Fibroblast of lung (primary cell): Measurements from ENCODE around the gene PABPN1. TPM values are rescaled to one million over a fixed set of nuclear protein-coding genes. Genes with fewer than 3 reads are reported as not detected.

Experiments
- DNase-seq, 2 donors: peaks; one replicate each; pipeline versions ENCODE4 v3.0.0 to v3.0.0-alpha.2; 2010; ENCODE audit warnings: low read depth in 2 of 2
- H2AFZ ChIP-seq: 2 replicates; pipeline ENCODE4 v1.5.1; 2012; ENCODE audit warnings: low read length, control low read depth, inconsistent platforms
- H3K27ac ChIP-seq: 2 replicates; pipeline ENCODE4 v1.5.1; 2011; ENCODE audit warnings: low read length, control low read depth; ENCODE audit not compliant: insufficient read depth
- H3K27me3 ChIP-seq: 2 replicates; pipeline ENCODE4 v1.5.1; 2011; ENCODE audit warnings: mild to moderate bottlenecking, low read length; ENCODE audit not compliant: control insufficient read depth, insufficient read depth
- H3K36me3 ChIP-seq: 2 replicates; pipeline ENCODE4 v1.5.1; 2011; ENCODE audit warnings: low read length; ENCODE audit not compliant: control insufficient read depth, insufficient read depth
- H3K4me1 ChIP-seq: 2 replicates; pipeline ENCODE4 v1.5.1; 2011; ENCODE audit warnings: low read length; ENCODE audit not compliant: control insufficient read depth, insufficient read depth; ENCODE audit errors: extremely low read depth
- H3K4me2 ChIP-seq: 2 replicates; pipeline ENCODE4 v1.5.1; 2011; ENCODE audit warnings: low read length, control low read depth; ENCODE audit not compliant: insufficient read depth; ENCODE audit errors: extremely low read depth
- H3K4me3 ChIP-seq, 4 experiments: fragments of 200-600 bp in 1 of 4; sonication (generic) in 1 of 4; replicated peaks in 1 of 4; 2 replicates each; pipeline ENCODE4 v1.5.1; 2011 to 2016; ENCODE audit warnings: low read length in 4 of 4, low read depth in 3 of 4, mild to moderate bottlenecking in 3 of 4, control low read depth in 2 of 4, inconsistent platforms in 1 of 4, mixed read lengths in 1 of 4; ENCODE audit not compliant: insufficient read depth in 1 of 4; ENCODE audit errors: control extremely low read depth in 1 of 4
- H3K79me2 ChIP-seq: 2 replicates; pipeline ENCODE4 v1.5.1; 2012; ENCODE audit warnings: mild to moderate bottlenecking, low read length, inconsistent platforms; ENCODE audit not compliant: control insufficient read depth, insufficient read depth
- H3K9ac ChIP-seq: 2 replicates; pipeline ENCODE4 v1.5.1; 2011; ENCODE audit warnings: mild to moderate bottlenecking, low read length, control low read depth; ENCODE audit not compliant: insufficient read depth
- H3K9me3 ChIP-seq: 2 replicates; pipeline ENCODE4 v1.5.1; 2012; ENCODE audit warnings: low read depth, low read length; ENCODE audit not compliant: control insufficient read depth, insufficient read depth
- H4K20me1 ChIP-seq: 2 replicates; pipeline ENCODE4 v1.5.1; 2011; ENCODE audit warnings: low read length; ENCODE audit not compliant: control insufficient read depth, insufficient read depth; ENCODE audit errors: extremely low read depth
- CTCF ChIP-seq, 2 donors: IDR thresholded peaks in 1 of 2; conservative IDR thresholded peaks in 1 of 2; 1 replicate in 1 of 2; 2 replicates in 1 of 2; pipeline ENCODE4 v1.5.1; 2011 to 2012; ENCODE audit warnings: low read length in 2 of 2, control low read depth in 1 of 2, inconsistent platforms in 1 of 2, low read depth in 1 of 2, mild to moderate bottlenecking in 1 of 2
- EZH2 ChIP-seq: IDR thresholded peaks from 2 replicates; pipeline ENCODE4 v1.5.1; 2012; ENCODE audit warnings: low read length, control low read depth, mild to moderate bottlenecking; ENCODE audit errors: missing control alignments
- polyA plus RNA-seq, 2 donors: library from polyadenylated mRNA; depleted of rRNA in 1 of 2; stranded (reverse) in 1 of 2; unstranded in 1 of 2; fragments of >200 nt; gene quantifications; 2 replicates each; pipeline ENCODE4 v1.2.1, GENCODE V29; 2011 to 2012; ENCODE audit warnings: missing spikeins in 1 of 2
- total RNA-seq: library from RNA; depleted of rRNA; stranded (reverse); fragments of >200 nt; gene quantifications from 2 replicates; pipeline ENCODE4 v1.2.1, GENCODE V29; 2014

PABPN1 gene
- total and polyA plus RNA-seq, 2 donors (not counting 1 experiment from before 2014, with no cell fraction given), result 73.2 to 152 TPM

GRCh38 chr14:23307687-23308644, 13.3 kb upstream of the PABPN1 start:
- no peaks in the 10 kb centered on the region for H3K27me3 ChIP-seq
- no peak overlapping the region for H2AFZ ChIP-seq
- peak in 1 of 2 donors; percentile 64 for DNase-seq
- H3K4me3 ChIP-seq, result peak overlapping the region; percentile 60 to 94 (median 76)
- peaks cover 42% of the 10 kb centered on the region for H3K79me2 ChIP-seq
- H3K9ac ChIP-seq, result no peak overlapping the region
- H3K4me2 ChIP-seq, result peak overlapping the region; percentile 89
- peaks cover 13% of the 10 kb centered on the region for H3K36me3 ChIP-seq
- H3K27ac ChIP-seq, result peak overlapping the region; percentile 74
- H3K9me3 ChIP-seq, result no peaks in the 10 kb centered on the region
- H3K4me1 ChIP-seq, result peaks cover 9% of the 10 kb centered on the region
- no peaks in the 10 kb centered on the region for H4K20me1 ChIP-seq
- no peak for TF ChIP-seq EZH2

- Histone ChIP-seq H3K4me1 (peaks cover 9% of the 10 kb centered on the region), H3K4me3 (peak overlapping the region in 1 of 4 experiments; percentile 74), H3K4me2 (peak overlapping the region; percentile 89), H3K27me3 (no peaks in the 10 kb centered on the region), H3K27ac (no peak overlapping the region), H3K36me3 (peaks cover 13% of the 10 kb centered on the region), H3K9me3 (no peaks in the 10 kb centered on the region), H3K9ac (no peak overlapping the region), H4K20me1 (no peaks in the 10 kb centered on the region), H2AFZ (no peak overlapping the region), H3K79me2 (peaks cover 44% of the 10 kb centered on the region)
- TF ChIP-seq CTCF (conservative IDR thresholded peaks at IDR 0.05 in 1 of 2, IDR thresholded peaks at IDR 0.05 in 1 of 2; ENCODE audit: low read depth in 1 of 2, low read length in 2 of 2), result no peak
- no peak for TF ChIP-seq EZH2
- DNase-seq, result no peak
Measured at GRCh38 chr14:23308721-23309445, 12.4 kb upstream of the PABPN1 start.

GRCh38 chr14:23310546-23310945, 10.7 kb upstream of the PABPN1 start:
- Histone ChIP-seq H3K9ac (no peak overlapping the region), H4K20me1 (no peaks in the 10 kb centered on the region), H3K79me2 (peaks cover 44% of the 10 kb centered on the region), H3K27ac (no peak overlapping the region), H3K4me3 (no peak overlapping the region), H2AFZ (no peak overlapping the region), H3K4me1 (peaks cover 9% of the 10 kb centered on the region), H3K4me2 (no peak overlapping the region), H3K36me3 (peaks cover 13% of the 10 kb centered on the region), H3K27me3 (no peaks in the 10 kb centered on the region), H3K9me3 (no peaks in the 10 kb centered on the region)
- DNase-seq, result no peak
- TF ChIP-seq EZH2, result no peak
- TF ChIP-seq CTCF (conservative IDR thresholded peaks at IDR 0.05 in 1 of 2, IDR thresholded peaks at IDR 0.05 in 1 of 2; ENCODE audit: low read depth in 1 of 2, low read length in 2 of 2), result no peak
